H1 (cell line): ENCODE data around the gene GPATCH2. TPM values are rescaled to one million over a fixed set of nuclear protein-coding genes. Genes with fewer than 3 reads are reported as not detected.

Experiments
- E2F6 ChIP-seq: IDR thresholded peaks from 2 replicates; pipeline ENCODE4 v1.6.1; 2012; ENCODE audit warnings: inconsistent platforms
- RAD21 ChIP-seq, 2 experiments: IDR thresholded peaks in 1 of 2; conservative IDR thresholded peaks in 1 of 2; 2 replicates each; pipeline ENCODE4 v1.6.1; 2011; ENCODE audit warnings: low read depth in 2 of 2, low read length in 2 of 2, improper control_type of control experiment in 1 of 2, inconsistent platforms in 1 of 2, mild to moderate bottlenecking in 1 of 2, moderate library complexity in 1 of 2
- SAP30 ChIP-seq: fragments of 300-600 bp; sonication (generic); IDR thresholded peaks from 2 replicates; pipeline ENCODE4 v1.7.1; 2012; ENCODE audit warnings: low read length, moderate library complexity, mild to moderate bottlenecking, inconsistent platforms; ENCODE audit not compliant: insufficient read depth, insufficient replicate concordance
- polyA plus RNA-seq, 7 experiments: library from polyadenylated mRNA; depleted of rRNA in 3 of 7; stranded (reverse) in 5 of 7; unstranded in 2 of 7; fragments of >200 nt in 5 of 7; fragments of 200-250 nt in 2 of 7; gene quantifications; 1 replicate in 5 of 7; 2 replicates in 1 of 7; 4 replicates in 1 of 7; pipeline versions ENCODE4 v1.2.1 to v1.2.3, GENCODE V29; 2011 to 2013; ENCODE audit warnings: missing spikeins in 2 of 7, mixed read lengths in 2 of 7
- total RNA-seq: library from RNA; stranded (reverse); fragmentation: NEBNext Ultra II Directional; extraction: Animal tissue kit (Norgen Biotek cat#: 25700); gene quantifications from 2 replicates; pipeline ENCODE4 v1.2.1, GENCODE V29; 2021

GPATCH2 gene
- total and polyA plus RNA-seq, 2 of the 8 experiments (the other 6 are each of a cell fraction or from before 2014, with no cell fraction given): 3.9 to 13.1 TPM

GRCh38 chr1:217388522-217389065, 242.3 kb downstream of the GPATCH2 start (continued):
- TF ChIP-seq E2F6: no peak
- no peak for TF ChIP-seq SAP30
- no peak for TF ChIP-seq RAD21 (IDR thresholded peaks at IDR 0.05 in 1 of 2, conservative IDR thresholded peaks at IDR 0.05 in 1 of 2; ENCODE audit: low read depth in 2 of 2, low read length in 2 of 2)
